Measurements from ENCODE around the gene RFX2.

GRCh38 chr19:5952193-5953029 is 157.9 kb downstream of the RFX2 start:
- TF ChIP-seq GATA3 (IDR thresholded peaks at IDR 0.05; ENCODE audit: low read depth, low read length) (no peak), GATA2 (IDR thresholded peaks at IDR 0.05; ENCODE audit: low read depth, low read length) (no peak)
